ENCODE measurements around the gene KIF2C.

DNA sequence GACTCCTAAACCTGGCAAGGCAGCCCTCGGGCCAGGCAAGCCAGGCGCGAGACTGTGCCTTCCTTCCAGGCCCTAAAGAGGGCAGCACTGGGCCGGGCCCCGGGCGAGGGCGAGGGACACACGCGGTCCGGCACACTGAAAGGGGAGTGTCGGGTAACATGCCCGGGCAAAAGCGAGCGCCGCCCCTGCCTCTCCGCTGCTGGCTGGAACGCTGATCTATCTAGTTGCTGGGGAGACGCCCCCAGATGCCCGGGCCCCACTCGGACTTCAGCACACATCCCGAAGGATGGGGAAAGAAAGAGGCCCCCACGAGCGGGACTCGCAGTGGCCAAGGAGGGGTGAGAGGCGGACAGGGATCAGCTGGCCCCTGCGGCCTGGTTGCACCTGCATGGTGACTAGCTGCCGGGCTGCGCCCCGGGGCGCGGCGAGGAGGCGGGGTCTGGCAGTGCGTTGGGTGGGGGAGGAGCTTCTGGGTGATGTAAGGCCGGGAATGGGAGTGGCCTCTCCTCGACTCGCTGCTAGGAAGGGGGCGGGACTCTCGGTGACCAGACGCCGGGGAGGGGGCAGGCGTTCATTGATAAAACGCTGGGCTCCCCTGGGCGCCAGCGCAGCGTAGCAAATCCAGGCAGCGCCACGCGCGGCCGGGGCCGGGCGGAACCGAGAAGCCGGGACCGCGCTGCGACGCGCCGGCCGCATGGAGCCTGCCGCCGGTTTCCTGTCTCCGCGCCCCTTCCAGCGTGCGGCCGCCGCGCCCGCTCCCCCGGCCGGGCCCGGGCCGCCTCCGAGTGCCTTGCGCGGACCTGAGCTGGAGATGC is 60.3 kb downstream of the KIF2C start, which contains the start of gene PLK3:
- no peak for TF ChIP-seq EZH2 (IDR thresholded peaks at IDR 0.05; ENCODE audit: insufficient read depth, low read length)
- TF ChIP-seq, protein P1, sequence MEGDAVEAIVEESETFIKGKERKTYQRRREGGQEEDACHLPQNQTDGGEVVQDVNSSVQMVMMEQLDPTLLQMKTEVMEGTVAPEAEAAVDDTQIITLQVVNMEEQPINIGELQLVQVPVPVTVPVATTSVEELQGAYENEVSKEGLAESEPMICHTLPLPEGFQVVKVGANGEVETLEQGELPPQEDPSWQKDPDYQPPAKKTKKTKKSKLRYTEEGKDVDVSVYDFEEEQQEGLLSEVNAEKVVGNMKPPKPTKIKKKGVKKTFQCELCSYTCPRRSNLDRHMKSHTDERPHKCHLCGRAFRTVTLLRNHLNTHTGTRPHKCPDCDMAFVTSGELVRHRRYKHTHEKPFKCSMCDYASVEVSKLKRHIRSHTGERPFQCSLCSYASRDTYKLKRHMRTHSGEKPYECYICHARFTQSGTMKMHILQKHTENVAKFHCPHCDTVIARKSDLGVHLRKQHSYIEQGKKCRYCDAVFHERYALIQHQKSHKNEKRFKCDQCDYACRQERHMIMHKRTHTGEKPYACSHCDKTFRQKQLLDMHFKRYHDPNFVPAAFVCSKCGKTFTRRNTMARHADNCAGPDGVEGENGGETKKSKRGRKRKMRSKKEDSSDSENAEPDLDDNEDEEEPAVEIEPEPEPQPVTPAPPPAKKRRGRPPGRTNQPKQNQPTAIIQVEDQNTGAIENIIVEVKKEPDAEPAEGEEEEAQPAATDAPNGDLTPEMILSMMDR (IDR thresholded peaks at IDR 0.05; ENCODE audit: insufficient read depth, low read depth, low read length): peak; percentile 65

Data from astrocyte (in vitro differentiated cells and primary cell).